Fibroblast of mammary gland (primary cell): ENCODE data around the gene AADAT.

Experiments
- DNase-seq: peaks from one replicate; pipeline ENCODE4 v3.0.0-alpha.2; 2010; ENCODE audit warnings: low read depth
- H3K4me3 ChIP-seq: 2 replicates; pipeline ENCODE4 v1.5.1; 2011; ENCODE audit warnings: low read depth, mild to moderate bottlenecking, low read length, moderate library complexity; ENCODE audit not compliant: control insufficient read depth
- TF ChIP-seq, protein P1 (sequence below): conservative IDR thresholded peaks from 2 replicates; pipeline ENCODE4 v1.5.1; 2011; ENCODE audit warnings: low read depth, low read length, inconsistent platforms; ENCODE audit not compliant: control insufficient read depth, insufficient read depth

The AADAT gene

DNA sequence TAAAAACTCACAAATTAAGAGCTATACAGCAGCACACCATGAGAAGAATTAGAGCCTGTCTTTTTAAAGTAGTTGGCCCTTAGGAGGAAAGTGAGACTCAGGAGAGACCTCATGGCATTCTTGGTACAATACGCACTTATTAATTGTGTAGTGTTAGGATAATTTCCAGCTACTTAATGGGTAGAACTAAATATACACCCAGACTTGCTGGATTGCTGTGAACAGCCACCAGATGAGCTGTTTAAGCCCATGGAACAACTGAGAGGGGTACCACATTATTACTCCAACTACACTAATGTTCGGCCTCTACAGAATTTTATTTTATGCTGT is 77.2 kb downstream of the AADAT start:
- TF ChIP-seq, protein P1, sequence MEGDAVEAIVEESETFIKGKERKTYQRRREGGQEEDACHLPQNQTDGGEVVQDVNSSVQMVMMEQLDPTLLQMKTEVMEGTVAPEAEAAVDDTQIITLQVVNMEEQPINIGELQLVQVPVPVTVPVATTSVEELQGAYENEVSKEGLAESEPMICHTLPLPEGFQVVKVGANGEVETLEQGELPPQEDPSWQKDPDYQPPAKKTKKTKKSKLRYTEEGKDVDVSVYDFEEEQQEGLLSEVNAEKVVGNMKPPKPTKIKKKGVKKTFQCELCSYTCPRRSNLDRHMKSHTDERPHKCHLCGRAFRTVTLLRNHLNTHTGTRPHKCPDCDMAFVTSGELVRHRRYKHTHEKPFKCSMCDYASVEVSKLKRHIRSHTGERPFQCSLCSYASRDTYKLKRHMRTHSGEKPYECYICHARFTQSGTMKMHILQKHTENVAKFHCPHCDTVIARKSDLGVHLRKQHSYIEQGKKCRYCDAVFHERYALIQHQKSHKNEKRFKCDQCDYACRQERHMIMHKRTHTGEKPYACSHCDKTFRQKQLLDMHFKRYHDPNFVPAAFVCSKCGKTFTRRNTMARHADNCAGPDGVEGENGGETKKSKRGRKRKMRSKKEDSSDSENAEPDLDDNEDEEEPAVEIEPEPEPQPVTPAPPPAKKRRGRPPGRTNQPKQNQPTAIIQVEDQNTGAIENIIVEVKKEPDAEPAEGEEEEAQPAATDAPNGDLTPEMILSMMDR, result no peak
- H3K4me3 ChIP-seq, result no peak overlapping the region

DNA sequence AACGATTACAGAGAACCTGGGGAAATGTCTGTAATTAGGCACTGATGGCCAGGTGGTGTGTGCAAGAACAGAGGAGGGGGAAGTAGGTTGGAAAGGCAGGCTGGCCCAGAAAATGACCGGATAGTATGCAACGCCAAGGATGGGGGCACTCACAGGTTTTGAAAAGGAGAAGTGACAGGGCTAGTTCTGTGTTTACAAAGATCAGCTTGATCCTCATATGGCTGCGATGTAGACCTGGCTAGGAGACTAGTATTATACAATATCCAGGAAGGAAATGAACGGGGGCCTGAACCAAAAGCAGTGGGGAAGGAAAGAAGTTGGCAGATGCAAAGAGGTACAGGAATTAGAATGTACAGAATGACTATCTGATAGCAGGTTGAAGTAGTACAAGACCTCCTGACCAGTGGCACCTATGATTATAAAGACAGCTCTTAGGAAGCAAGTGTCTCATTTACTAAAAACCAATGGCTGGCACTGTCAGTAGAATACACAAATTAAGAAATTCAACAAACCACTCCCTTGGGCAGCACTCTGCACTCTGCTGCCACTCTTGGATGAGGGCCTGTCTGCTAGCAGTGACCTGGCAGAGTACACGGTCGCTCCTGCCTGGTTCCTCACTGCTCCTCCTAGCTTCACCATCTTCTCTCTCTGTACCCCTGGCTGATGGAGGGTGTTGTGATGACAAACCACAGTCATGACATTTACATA is 77.7 kb downstream of the AADAT start:
- TF ChIP-seq, protein P1, result no peak
- no peak for DNase-seq
- no peak overlapping the region for H3K4me3 ChIP-seq

More for the DNA sequence above, 77.2 kb downstream of the AADAT start:
- DNase-seq, result no peak
